ENCODE data around the gene POPDC3.
"Not testable (repeated sequence)": the region's sequence is repeated elsewhere in the genome, so short reads cannot be mapped to it uniquely, and the experiment has no call there.

POPDC3 gene
- total RNA-seq, result 0 reads per million in 2 donors

- no peak for DNase-seq
Observed at GRCh38 chr6:105179244-105180065, at the start of gene POPDC3. TSS of gene POPDC3 (minus strand) at chr6:105180014. CDS start at chr6:105161909, 18,105 bp downstream.

GRCh38 chr6:105227295-105227767, 47.5 kb upstream of the POPDC3 start:
- no peak for DNase-seq

- no peak for DNase-seq
Observed at GRCh38 chr6:105226598-105227294, 46.9 kb upstream of the POPDC3 start.

GRCh38 chr6:105223242-105223641, 43.4 kb upstream of the POPDC3 start:
- DNase-seq, result no peak

GRCh38 chr6:105221219-105221618, 41.4 kb upstream of the POPDC3 start:
- DNase-seq, result not testable (repeated sequence)

GRCh38 chr6:105220186-105220585, 40.4 kb upstream of the POPDC3 start:
- DNase-seq, result no peak

- DNase-seq, result not testable (repeated sequence)
Observed at GRCh38 chr6:105219218-105219617, 39.4 kb upstream of the POPDC3 start.

- DNase-seq, result no peak
Observed at GRCh38 chr6:105215506-105215905, 35.7 kb upstream of the POPDC3 start.

- no peak for DNase-seq
Observed at GRCh38 chr6:105214668-105215067, 34.9 kb upstream of the POPDC3 start.

GRCh38 chr6:105213272-105213671, 33.5 kb upstream of the POPDC3 start:
- no peak for DNase-seq

- DNase-seq, result no peak
Observed at GRCh38 chr6:105212587-105212986, 32.8 kb upstream of the POPDC3 start.

- DNase-seq, result no peak
Observed at GRCh38 chr6:105211831-105212230, 32.0 kb upstream of the POPDC3 start.

- no peak for DNase-seq
Observed at GRCh38 chr6:105210932-105211531, 31.2 kb upstream of the POPDC3 start.

GRCh38 chr6:105209950-105210706, 30.3 kb upstream of the POPDC3 start:
- no peak for DNase-seq

- no peak for DNase-seq
Observed at GRCh38 chr6:105207524-105208269, 27.9 kb upstream of the POPDC3 start.

GRCh38 chr6:105204768-105205167, 25.0 kb upstream of the POPDC3 start:
- DNase-seq, result no peak

- no peak for DNase-seq
Observed at GRCh38 chr6:105204331-105204730, 24.5 kb upstream of the POPDC3 start.

- no peak for DNase-seq
Observed at GRCh38 chr6:105202486-105202885, 22.7 kb upstream of the POPDC3 start.

GRCh38 chr6:105200133-105200730, 20.4 kb upstream of the POPDC3 start:
- DNase-seq, result no peak

GRCh38 chr6:105199711-105200110, 19.9 kb upstream of the POPDC3 start:
- DNase-seq, result no peak

GRCh38 chr6:105196076-105196475, 16.3 kb upstream of the POPDC3 start:
- DNase-seq, result no peak

GRCh38 chr6:105194591-105194990, 14.8 kb upstream of the POPDC3 start:
- no peak for DNase-seq
